GM20431 (cell line): ENCODE data around the gene RBM10.

Source experiments
- in situ Hi-C: fragments of 300-500 bp; cut with MseI, MboI; formaldehyde crosslinking; loops from one replicate; pipeline ENCODE4 v1.15.0; 2020; ENCODE audit warnings: low sequenced_read_pairs; ENCODE audit not compliant: unreplicated experiment

RBM10 gene

GRCh38 chrX:47174846-47175587 is 30.0 kb downstream of the RBM10 start:
- in situ Hi-C loops, result no loop called here

- in situ Hi-C loops, result no loop called here
Observed at GRCh38 chrX:47175588-47175980, 30.6 kb downstream of the RBM10 start.

GRCh38 chrX:47176101-47176740 is 31.2 kb downstream of the RBM10 start:
- in situ Hi-C loops, result no loop called here

GRCh38 chrX:47177079-47177478 is 32.1 kb downstream of the RBM10 start:
- in situ Hi-C loops, result no loop called here

- in situ Hi-C loops, result no loop called here
Observed at GRCh38 chrX:47178337-47178736, 33.3 kb downstream of the RBM10 start.

GRCh38 chrX:47179221-47179927 is 34.4 kb downstream of the RBM10 start:
- in situ Hi-C loops, result no loop called here

GRCh38 chrX:47179928-47180255 is 34.9 kb downstream of the RBM10 start:
- in situ Hi-C loops, result no loop called here

GRCh38 chrX:47180346-47180745 is 35.3 kb downstream of the RBM10 start:
- in situ Hi-C loops, result no loop called here

- in situ Hi-C loops, result no loop called here
Observed at GRCh38 chrX:47181301-47181700, 36.3 kb downstream of the RBM10 start.

GRCh38 chrX:47182106-47182700 is 37.2 kb downstream of the RBM10 start:
- in situ Hi-C loops, result no loop called here

- in situ Hi-C loops, result no loop called here
Observed at GRCh38 chrX:47184486-47184885, 39.5 kb downstream of the RBM10 start.

GRCh38 chrX:47185241-47185640 is 40.2 kb downstream of the RBM10 start:
- in situ Hi-C loops, result no loop called here

GRCh38 chrX:47186096-47186740 is 41.2 kb downstream of the RBM10 start:
- in situ Hi-C loops, result no loop called here

- in situ Hi-C loops, result no loop called here
Observed at GRCh38 chrX:47187106-47187677, 42.2 kb downstream of the RBM10 start.

GRCh38 chrX:47189906-47190305 is 44.9 kb downstream of the RBM10 start:
- in situ Hi-C loops, result no loop called here

GRCh38 chrX:47190445-47191269 is 45.6 kb downstream of the RBM10 start:
- in situ Hi-C loops, result no loop called here

GRCh38 chrX:47191331-47191730 is 46.3 kb downstream of the RBM10 start:
- in situ Hi-C loops, result no loop called here

- in situ Hi-C loops, result no loop called here
Observed at GRCh38 chrX:47191806-47192401, 46.9 kb downstream of the RBM10 start.
